Hepatocyte (in vitro differentiated cells): ENCODE data around the gene NELFA. TPM values are rescaled to one million over a fixed set of nuclear protein-coding genes. Genes with fewer than 3 reads are reported as not detected.

Experiments
- DNase-seq: peaks from one replicate; pipeline ENCODE4 v3.0.0-alpha.2; 2016; ENCODE audit warnings: low spot score
- H2AFZ ChIP-seq: fragments of 200-600 bp; sonication (generic); 2 replicates; pipeline ENCODE4 v1.6.0; 2016; ENCODE audit warnings: antibody characterized with exemption, mild to moderate bottlenecking
- H3K27ac ChIP-seq: fragments of 200-600 bp; sonication (generic); 2 replicates; pipeline ENCODE4 v1.5.1; 2016; ENCODE audit warnings: mild to moderate bottlenecking
- H3K27me3 ChIP-seq: fragments of 200-600 bp; sonication (generic); 2 replicates; pipeline ENCODE4 v1.6.1; 2016
- H3K36me3 ChIP-seq: fragments of 200-600 bp; sonication (generic); replicated peaks from 2 replicates; pipeline ENCODE4 v1.5.1; 2016; ENCODE audit warnings: low read depth; ENCODE audit not compliant: insufficient read depth
- H3K4me1 ChIP-seq: fragments of 200-600 bp; sonication (generic); 2 replicates; pipeline ENCODE4 v1.5.1; 2016; ENCODE audit warnings: mild to moderate bottlenecking, moderate library complexity; ENCODE audit not compliant: insufficient read depth
- H3K4me2 ChIP-seq: fragments of 200-600 bp; sonication (generic); 2 replicates; pipeline ENCODE4 v1.6.0; 2016
- H3K4me3 ChIP-seq: fragments of 200-600 bp; sonication (generic); 2 replicates; pipeline ENCODE4 v1.5.1; 2016; ENCODE audit warnings: mild to moderate bottlenecking
- H3K79me2 ChIP-seq: fragments of 200-600 bp; sonication (generic); 2 replicates; pipeline ENCODE4 v1.6.0; 2017; ENCODE audit warnings: mild to moderate bottlenecking
- H3K9me2 ChIP-seq: fragments of 200-600 bp; sonication (generic); replicated peaks from 2 replicates; pipeline ENCODE4 v1.6.0; 2017; ENCODE audit warnings: mild to moderate bottlenecking; ENCODE audit not compliant: insufficient read depth
- H3K9me3 ChIP-seq: fragments of 200-600 bp; sonication (generic); 2 replicates; pipeline ENCODE4 v1.5.1; 2016; ENCODE audit warnings: low read depth, mild to moderate bottlenecking
- H4K20me1 ChIP-seq: fragments of 200-600 bp; sonication (generic); 2 replicates; pipeline ENCODE4 v1.6.0; 2016; ENCODE audit warnings: mild to moderate bottlenecking; ENCODE audit not compliant: insufficient read depth, poor library complexity, severe bottlenecking
- EZH2 ChIP-seq: fragments of 200-600 bp; sonication (generic); IDR thresholded peaks from 2 replicates; pipeline ENCODE4 v1.6.1; 2016; ENCODE audit warnings: antibody characterized with exemption, mild to moderate bottlenecking, borderline replicate concordance
- EZH2phosphoT487 ChIP-seq: fragments of 200-600 bp; sonication (generic); IDR thresholded peaks from one replicate; pipeline ENCODE4 v1.6.1; 2018; ENCODE audit warnings: antibody characterized with exemption, mild to moderate bottlenecking, low read depth, moderate library complexity; ENCODE audit not compliant: unreplicated experiment, severe bottlenecking
- WGBS: methylation state at CpG from one replicate; pipeline ENCODE4 v1.1.6; 2016; ENCODE audit warnings: low lambda C conversion rate; ENCODE audit errors: missing lambda C conversion rate; 5-methylcytosine and 5-hydroxymethylcytosine counted together
- polyA plus RNA-seq: library from polyadenylated mRNA; unstranded; fragments of >200 nt; fragmentation: Nextera tagmentation; extraction: Ambion mirVana; gene quantifications from 2 replicates; pipeline ENCODE4 v1.2.1, GENCODE V29; 2016
- total RNA-seq: library from RNA; depleted of rRNA; stranded (reverse); fragments of >200 nt; gene quantifications from 2 replicates; pipeline ENCODE4 v1.2.3, GENCODE V29; 2014
- TF ChIP-seq, protein P1 (sequence below): fragments of 200-600 bp; sonication (generic); IDR thresholded peaks from 2 replicates; pipeline ENCODE4 v1.5.1; 2016; ENCODE audit warnings: antibody characterized with exemption, mild to moderate bottlenecking; ENCODE audit not compliant: poor library complexity

The NELFA gene
- total and polyA plus RNA-seq, 2 experiments from 2014 or later, result 21.4 to 46.2 TPM

DNA sequence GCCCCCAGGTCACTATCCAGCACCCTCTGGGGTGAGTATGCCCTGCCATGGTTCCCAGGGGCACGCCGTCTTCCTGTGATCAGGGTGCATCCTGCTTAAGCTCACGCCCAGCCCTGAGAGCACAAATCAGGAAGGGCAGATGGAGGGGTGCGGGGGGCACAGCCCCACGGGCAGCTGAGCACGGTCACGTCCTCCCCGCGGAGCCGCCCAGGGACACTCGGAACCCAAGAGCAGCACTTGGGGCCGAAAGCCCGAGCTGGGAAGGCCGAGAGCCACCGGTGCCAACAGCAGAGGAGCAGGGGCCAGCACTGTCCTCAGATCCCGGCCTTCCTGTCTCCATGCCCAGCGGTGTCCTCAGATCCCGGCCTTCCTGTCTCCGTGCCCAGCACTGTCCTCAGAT, 21.5 kb downstream of the NELFA start:
- 97% methylated on average over 19 of the region's 19 CpGs for WGBS
- no peaks in the 10 kb centered on the region for H3K9me3 ChIP-seq
- H2AFZ ChIP-seq, result no peak overlapping the region
- no peaks in the 10 kb centered on the region for H3K4me1 ChIP-seq
- TF ChIP-seq EZH2phosphoT487, result no peak
- no peak for TF ChIP-seq EZH2
- TF ChIP-seq, protein P1, sequence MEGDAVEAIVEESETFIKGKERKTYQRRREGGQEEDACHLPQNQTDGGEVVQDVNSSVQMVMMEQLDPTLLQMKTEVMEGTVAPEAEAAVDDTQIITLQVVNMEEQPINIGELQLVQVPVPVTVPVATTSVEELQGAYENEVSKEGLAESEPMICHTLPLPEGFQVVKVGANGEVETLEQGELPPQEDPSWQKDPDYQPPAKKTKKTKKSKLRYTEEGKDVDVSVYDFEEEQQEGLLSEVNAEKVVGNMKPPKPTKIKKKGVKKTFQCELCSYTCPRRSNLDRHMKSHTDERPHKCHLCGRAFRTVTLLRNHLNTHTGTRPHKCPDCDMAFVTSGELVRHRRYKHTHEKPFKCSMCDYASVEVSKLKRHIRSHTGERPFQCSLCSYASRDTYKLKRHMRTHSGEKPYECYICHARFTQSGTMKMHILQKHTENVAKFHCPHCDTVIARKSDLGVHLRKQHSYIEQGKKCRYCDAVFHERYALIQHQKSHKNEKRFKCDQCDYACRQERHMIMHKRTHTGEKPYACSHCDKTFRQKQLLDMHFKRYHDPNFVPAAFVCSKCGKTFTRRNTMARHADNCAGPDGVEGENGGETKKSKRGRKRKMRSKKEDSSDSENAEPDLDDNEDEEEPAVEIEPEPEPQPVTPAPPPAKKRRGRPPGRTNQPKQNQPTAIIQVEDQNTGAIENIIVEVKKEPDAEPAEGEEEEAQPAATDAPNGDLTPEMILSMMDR, result no peak
- H3K27me3 ChIP-seq, result no peaks in the 10 kb centered on the region
- H3K79me2 ChIP-seq, result peaks cover 25% of the 10 kb centered on the region
- H4K20me1 ChIP-seq, result peaks cover 13% of the 10 kb centered on the region
- H3K4me2 ChIP-seq, result no peak overlapping the region
- no peaks in the 10 kb centered on the region for H3K36me3 ChIP-seq
- H3K27ac ChIP-seq, result no peak overlapping the region
- H3K4me3 ChIP-seq, result no peak overlapping the region
- no peaks in the 10 kb centered on the region for H3K9me2 ChIP-seq
- DNase-seq, result no peak

GRCh38 chr4:1986578-1987210, 22.1 kb downstream of the NELFA start:
- TF ChIP-seq, protein P1, result no peak
- TF ChIP-seq EZH2phosphoT487, result no peak
- TF ChIP-seq EZH2, result no peak
- no peaks in the 10 kb centered on the region for H3K4me1 ChIP-seq
- no peaks in the 10 kb centered on the region for H3K9me2 ChIP-seq
- no peak overlapping the region for H3K4me2 ChIP-seq
- H3K36me3 ChIP-seq, result no peaks in the 10 kb centered on the region
- H2AFZ ChIP-seq, result no peak overlapping the region
- H3K4me3 ChIP-seq, result no peak overlapping the region
- WGBS, result 96% methylated on average over 21 of the region's 22 CpGs
- no peak overlapping the region for H3K27ac ChIP-seq
- no peaks in the 10 kb centered on the region for H3K27me3 ChIP-seq
- H4K20me1 ChIP-seq, result peaks cover 8% of the 10 kb centered on the region
- H3K79me2 ChIP-seq, result peaks cover 19% of the 10 kb centered on the region
- DNase-seq, result no peak
- H3K9me3 ChIP-seq, result no peaks in the 10 kb centered on the region

GRCh38 chr4:1985780-1986577, 22.8 kb downstream of the NELFA start:
- 97% methylated on average over 45 of the region's 54 CpGs for WGBS
- no peak overlapping the region for H3K27ac ChIP-seq
- H3K4me2 ChIP-seq, result no peak overlapping the region
- peaks cover 12% of the 10 kb centered on the region for H3K79me2 ChIP-seq
- no peaks in the 10 kb centered on the region for H3K9me2 ChIP-seq
- no peak for TF ChIP-seq EZH2
- TF ChIP-seq, protein P1, result no peak
- TF ChIP-seq EZH2phosphoT487, result no peak
- peaks cover 6% of the 10 kb centered on the region for H4K20me1 ChIP-seq
- H2AFZ ChIP-seq, result no peak overlapping the region
- no peaks in the 10 kb centered on the region for H3K9me3 ChIP-seq
- no peaks in the 10 kb centered on the region for H3K27me3 ChIP-seq
- no peaks in the 10 kb centered on the region for H3K36me3 ChIP-seq
- no peak for DNase-seq
- H3K4me1 ChIP-seq, result no peaks in the 10 kb centered on the region
- no peak overlapping the region for H3K4me3 ChIP-seq
